ENCODE results near the gene ETNK2.

GRCh38 chr1:204145033-204145504 lies 6.8 kb downstream of the ETNK2 start:
- TF ChIP-seq, protein P1, sequence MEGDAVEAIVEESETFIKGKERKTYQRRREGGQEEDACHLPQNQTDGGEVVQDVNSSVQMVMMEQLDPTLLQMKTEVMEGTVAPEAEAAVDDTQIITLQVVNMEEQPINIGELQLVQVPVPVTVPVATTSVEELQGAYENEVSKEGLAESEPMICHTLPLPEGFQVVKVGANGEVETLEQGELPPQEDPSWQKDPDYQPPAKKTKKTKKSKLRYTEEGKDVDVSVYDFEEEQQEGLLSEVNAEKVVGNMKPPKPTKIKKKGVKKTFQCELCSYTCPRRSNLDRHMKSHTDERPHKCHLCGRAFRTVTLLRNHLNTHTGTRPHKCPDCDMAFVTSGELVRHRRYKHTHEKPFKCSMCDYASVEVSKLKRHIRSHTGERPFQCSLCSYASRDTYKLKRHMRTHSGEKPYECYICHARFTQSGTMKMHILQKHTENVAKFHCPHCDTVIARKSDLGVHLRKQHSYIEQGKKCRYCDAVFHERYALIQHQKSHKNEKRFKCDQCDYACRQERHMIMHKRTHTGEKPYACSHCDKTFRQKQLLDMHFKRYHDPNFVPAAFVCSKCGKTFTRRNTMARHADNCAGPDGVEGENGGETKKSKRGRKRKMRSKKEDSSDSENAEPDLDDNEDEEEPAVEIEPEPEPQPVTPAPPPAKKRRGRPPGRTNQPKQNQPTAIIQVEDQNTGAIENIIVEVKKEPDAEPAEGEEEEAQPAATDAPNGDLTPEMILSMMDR (IDR thresholded peaks at IDR 0.05): no peak
- no peak for TF ChIP-seq POLR2A (IDR thresholded peaks at IDR 0.05)

Measured in body of pancreas (tissue), 4 donors.